HG03097 (cell line): Measurements from ENCODE around the gene PCNX3.

Experiments
- ATAC-seq: cut with Tn5 transposase; IDR thresholded peaks from one replicate; pipeline ENCODE4 v1.9.1; 2021; ENCODE audit not compliant: unreplicated experiment, low FRiP score

The PCNX3 gene

GRCh38 chr11:65615229-65615949 is at the start of gene PCNX3:
Gene PCNX3 (plus strand): TSS chr11:65615776. CDS start chr11:65616312, 536 bp downstream.
- ATAC-seq: peak; percentile 71

GRCh38 chr11:65569164-65569972 is 46.2 kb upstream of the PCNX3 start:
- peak; percentile 0 for ATAC-seq

DNA sequence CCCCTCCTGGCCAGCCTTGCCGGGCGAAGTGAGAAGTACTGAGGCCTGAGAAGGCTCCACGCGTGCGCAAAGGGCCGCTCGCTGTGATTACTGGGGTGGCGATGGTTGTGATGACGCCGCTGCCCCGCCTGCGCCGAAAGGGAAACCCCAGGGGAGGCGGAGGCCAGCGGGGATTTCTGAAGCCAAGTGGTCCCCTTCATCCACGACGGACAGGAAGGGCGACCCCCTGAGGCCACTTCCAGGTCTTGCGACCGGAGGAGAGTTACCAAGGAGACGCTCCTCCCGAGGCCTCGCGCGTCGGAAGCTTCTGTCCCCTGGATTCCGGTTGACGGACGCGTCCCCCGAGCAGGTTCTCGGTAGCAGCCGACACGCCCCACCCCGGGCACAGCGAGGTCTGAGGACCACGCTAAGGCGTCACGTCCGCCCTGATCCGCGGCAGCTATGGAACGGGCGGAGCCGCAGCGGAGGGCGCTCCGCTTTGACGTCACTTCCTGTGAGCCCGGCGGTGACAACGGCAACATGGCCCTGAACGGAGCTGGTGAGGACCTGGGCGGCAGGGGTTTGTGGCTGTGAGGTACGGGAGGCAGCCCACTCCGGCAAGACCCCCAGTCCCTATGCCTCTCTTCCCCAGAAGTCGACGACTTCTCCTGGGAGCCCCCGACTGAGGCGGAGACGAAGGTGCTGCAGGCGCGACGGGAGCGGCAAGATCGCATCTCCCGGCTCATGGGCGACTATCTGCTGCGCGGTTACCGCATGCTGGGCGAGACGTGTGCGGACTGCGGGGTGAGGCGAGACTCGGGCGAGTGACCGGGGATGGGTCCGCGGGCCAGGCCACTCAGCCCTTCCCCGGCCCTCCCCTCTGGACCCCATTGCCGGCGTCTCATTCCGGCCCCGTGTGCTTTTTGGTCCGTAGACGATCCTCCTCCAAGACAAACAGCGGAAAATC is 45.3 kb upstream of the PCNX3 start, which contains the start of gene ZNRD2:
ZNRD2 (plus strand) TSS at position 505 of the 946 bp plus-strand sequence; CDS start at position 520, 15 bp downstream.
- peak; percentile 56 for ATAC-seq

DNA sequence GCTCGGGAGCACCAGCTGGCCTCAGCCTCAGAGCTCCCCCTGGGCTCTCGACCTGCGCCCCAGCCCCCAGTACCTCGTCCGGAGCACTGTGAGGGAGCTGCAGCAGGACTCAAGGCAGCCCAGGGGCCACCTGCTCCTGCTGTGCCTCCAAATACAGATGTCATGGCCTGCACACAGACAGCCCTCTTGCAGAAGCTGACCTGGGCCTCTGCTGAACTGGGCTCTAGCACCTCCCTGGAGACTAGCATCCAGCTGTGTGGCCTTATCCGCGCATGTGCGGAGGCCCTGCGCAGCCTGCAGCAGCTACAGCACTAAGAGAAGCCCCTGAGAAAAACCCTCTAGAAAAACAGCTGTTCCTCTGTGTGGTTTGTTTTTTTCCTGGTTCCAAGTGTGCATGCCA is 44.2 kb upstream of the PCNX3 start:
- ATAC-seq: no peak

- ATAC-seq: no peak
These were observed 43.6 kb upstream of the PCNX3 start for GRCh38 chr11:65571940-65572339.

DNA sequence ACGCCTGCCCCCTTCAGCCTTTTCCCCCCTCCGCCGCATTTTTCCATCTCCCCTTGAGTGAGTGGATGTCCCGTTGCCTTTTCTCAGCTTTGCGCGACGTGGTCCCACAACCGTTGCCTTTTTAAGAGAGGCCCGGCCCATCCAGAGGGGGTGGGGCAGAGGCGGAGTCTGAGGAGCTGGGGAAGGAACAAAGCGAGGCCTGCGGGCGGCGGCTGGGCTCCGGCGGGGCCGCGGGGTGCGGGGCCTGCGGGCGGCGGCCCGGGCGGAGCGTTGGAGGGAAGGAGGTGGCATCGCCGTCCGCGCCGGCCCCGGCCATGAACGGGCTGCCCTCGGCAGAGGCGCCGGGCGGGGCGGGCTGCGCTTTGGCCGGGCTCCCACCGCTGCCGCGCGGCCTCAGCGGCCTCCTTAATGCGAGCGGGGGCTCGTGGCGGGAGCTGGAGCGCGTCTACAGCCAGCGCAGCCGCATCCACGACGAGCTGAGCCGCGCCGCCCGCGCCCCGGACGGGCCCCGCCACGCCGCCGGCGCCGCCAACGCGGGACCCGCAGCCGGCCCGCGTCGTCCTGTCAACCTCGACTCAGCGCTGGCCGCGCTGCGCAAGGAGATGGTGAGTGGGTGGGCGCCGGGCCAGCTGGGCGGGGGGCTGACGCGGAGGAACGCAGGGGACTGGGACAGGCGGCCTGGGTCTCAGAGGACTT is 43.1 kb upstream of the PCNX3 start, which contains the start of gene FAM89B:
FAM89B (plus strand) TSS at position 183 of the 696 bp plus-strand sequence; CDS start at position 315, 132 bp downstream.
- no peak for ATAC-seq

- ATAC-seq: no peak
These were observed 42.0 kb upstream of the PCNX3 start for GRCh38 chr11:65573391-65574079.

DNA sequence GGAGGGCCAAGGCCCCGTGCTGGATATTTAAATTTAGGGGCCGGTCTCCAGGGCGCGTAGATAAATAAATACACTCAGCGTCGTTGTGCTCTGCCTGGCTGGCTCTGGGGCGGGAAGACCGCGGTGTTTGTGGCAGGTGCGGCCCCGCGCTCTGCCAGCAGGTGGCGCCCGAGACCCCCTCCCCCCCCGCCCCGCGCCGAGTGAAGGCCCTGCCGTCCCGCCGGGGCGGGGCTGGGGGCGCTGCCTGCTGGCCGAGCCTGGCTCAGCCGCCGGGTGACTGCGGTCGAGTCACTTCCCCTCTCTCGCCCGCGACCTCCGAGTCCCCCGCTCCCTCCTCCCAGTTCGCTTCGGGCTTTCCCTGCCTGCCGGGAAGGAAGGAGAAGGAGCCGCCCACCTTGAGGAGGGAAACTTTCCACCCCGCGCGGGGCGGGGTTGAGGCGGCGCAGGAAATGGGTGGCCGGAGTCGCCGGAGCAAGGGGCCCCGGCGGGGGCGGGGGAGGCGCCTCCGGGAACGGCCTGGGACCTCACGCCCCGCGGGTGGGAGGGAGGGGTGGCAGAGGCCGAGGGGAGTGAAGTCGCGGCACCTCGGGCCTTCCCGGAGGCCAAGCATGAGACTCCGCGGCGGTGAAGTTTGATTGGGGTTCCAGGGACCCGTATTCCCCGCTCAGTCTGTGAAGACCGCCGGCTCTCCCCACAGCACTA is 41.3 kb upstream of the PCNX3 start:
- peak; percentile 42 for ATAC-seq

DNA sequence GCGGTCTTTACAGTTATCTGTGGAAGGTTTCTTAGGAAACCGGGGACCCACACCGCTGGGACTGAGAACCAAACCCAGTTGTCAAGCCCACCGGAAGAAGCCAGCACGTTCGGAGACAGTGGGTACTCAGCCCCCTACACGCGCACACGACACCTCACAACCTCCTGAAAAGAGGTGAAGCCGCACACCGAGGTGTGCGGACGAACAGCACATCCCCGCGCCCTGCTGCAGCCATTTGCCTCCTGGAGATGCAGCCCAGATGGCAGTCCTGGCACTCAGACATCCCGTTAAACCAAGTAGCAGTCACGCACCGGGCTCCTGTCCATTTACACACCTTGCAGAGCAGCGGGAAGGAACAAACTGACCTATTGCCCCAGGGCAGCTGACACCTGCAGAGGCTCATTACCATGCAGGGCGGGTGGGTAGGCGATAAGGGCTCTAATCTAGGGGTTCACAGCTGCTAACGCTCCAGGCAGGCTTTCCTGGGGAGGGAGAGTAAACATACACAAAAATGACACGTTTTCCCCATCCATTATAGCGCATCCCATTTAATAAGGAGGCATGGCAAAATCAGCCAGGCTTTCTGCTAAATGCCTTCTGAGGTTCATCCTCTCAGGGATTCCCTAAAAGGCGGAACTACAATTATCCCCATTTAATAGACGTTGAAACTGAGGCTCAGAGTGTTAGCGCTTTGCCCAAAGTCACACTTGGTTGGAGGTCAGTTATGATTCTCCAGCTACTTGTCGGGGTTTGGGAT is 40.6 kb upstream of the PCNX3 start:
- no peak for ATAC-seq

- no peak for ATAC-seq
These were observed 39.9 kb upstream of the PCNX3 start, which contains the start of gene EHBP1L1 for GRCh38 chr11:65575568-65576231. Gene EHBP1L1 (plus strand): TSS chr11:65576053. CDS start chr11:65576303, 250 bp downstream.

DNA sequence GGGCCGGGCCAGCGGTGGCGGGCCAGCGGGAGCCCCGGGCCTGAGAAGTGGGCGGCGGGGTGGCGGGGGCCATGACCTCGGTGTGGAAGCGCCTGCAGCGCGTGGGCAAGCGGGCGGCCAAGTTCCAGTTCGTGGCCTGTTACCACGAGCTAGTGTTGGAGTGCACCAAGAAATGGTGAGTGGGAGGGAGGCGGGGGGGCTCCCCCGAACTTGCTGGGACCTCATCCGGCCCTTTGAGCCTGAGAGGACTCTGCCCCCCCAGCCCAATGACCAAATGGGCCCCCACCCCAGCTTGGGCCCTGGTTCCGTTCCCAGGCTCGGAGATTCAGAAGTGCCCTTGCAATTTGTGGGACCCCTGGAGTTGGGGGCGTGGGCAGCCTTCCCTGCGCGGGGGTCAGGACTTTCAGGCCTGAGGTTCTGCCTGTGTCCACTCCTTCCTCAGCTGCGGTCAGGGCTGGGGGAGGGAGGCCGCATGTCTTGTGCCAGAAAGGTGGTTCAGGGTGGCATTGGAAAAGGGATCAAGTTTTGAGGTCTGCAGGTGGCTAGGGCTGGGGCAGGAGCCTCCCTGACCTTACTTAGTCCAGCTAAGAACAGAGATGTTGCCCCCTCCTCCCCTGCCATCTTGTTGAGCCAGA is 39.2 kb upstream of the PCNX3 start:
- no peak for ATAC-seq

- no peak for ATAC-seq
These were observed 38.5 kb upstream of the PCNX3 start for GRCh38 chr11:65576867-65577755.

DNA sequence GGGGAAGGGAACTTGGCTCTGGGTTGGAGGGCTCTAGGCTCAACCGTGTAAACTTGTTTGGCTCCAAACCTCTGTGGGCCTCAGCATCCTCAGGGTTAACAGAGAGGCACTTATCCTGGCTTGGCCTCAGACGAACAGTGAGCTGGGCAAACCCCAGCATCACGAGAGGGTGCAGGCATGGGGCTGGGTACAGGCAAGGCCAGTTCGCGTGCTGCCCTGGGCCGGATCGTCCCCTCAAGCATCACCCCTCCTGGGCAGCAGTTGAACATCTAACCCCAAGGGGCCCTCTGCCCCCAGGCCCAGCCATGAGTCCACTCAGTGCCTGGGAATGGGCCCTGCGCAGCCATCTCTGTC is 37.8 kb upstream of the PCNX3 start:
- ATAC-seq: no peak

DNA sequence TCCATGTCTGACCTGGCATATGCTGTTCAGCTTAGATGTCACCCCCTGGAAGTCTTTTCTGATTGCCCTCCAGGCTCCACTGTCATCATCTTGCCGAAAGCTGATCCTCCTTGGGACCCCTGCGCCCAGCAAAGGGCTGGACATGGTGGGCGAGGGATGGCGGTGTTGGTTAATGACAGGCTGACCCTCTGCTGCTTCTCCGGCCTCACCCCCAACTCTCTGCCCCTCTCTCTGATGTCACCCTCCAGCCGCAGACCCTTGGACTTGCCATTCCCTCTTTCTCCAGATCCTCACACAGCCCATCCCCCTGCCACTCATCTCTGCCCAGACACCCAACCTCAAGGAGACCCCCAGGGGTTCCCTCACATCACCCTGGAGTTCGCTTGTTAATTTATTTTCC is 37.4 kb upstream of the PCNX3 start:
- no peak for ATAC-seq

GRCh38 chr11:65578667-65579066 is 36.9 kb upstream of the PCNX3 start:
- ATAC-seq: no peak

DNA sequence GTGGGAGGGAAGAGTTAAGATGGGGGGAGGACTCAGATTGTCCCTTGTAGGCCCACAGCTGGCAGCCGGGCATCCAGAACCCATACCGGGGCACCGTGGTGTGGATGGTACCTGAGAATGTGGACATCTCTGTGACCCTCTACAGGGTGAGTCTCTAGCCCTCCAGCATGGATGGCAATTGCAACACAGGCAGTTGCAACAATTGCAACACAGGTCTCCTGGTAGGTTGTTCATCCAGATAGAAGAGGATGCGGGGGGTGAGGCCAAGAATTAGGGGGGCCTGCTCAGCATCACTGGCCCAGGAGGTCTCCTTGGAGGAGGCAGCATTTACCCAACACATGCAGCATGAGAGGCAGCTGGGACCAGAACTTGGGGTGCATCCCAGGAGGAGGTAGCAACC is 36.3 kb upstream of the PCNX3 start:
- no peak for ATAC-seq
